A673 (cell line): ENCODE measurements around the gene ABCA2.

ENCODE experiments used
- CTCF ChIP-seq: fragments of 300-800, 200-600 bp; sonication (generic); conservative IDR thresholded peaks from 2 replicates; pipeline ENCODE4 v1.5.1; 2017; ENCODE audit warnings: low read depth, mild to moderate bottlenecking, antibody characterized with exemption, low read length, moderate library complexity, mixed read lengths
- EZH2 ChIP-seq: fragments of 200-600 bp; sonication (generic); IDR thresholded peaks from 2 replicates; pipeline ENCODE4 v1.6.1; 2017; ENCODE audit warnings: borderline replicate concordance, low read depth, mild to moderate bottlenecking, mixed read lengths, antibody characterized with exemption, low read length; ENCODE audit not compliant: poor library complexity, severe bottlenecking

DNA sequence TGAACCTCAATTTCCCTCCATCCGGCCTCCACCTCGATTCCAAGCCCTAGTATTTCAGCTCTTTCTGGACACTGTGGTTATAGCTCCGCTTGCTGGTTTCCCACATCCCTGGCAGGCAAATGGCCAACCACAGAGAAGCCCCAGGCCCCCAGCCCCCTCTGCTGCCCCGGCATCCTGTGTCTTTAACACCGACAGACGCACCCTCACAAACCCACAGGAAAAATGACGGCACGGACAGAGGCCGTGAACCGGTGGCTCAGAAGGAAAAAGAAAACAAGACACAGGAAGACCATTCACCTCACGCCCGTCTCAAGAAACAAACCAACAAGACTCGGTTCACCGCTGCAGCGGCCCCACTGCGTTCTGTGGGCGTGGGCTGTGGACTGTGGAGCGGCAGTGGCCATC is 30.2 kb downstream of the ABCA2 start:
- TF ChIP-seq CTCF (no peak), EZH2 (no peak)
